Activated CD4-positive, alpha-beta T cell treated with anti-CD3 and anti-CD28 coated beads for 36 hours (primary cell): ENCODE results near the gene PPFIA1. TPM values are rescaled to one million over a fixed set of nuclear protein-coding genes. Genes with fewer than 3 reads are reported as not detected.
A peak's percentile ranks its signal among the peaks of the same experiment; 100 is the strongest.

ENCODE experiments used
- ATAC-seq: fragments of 200-7000 bp; cut with Tn5 transposase; one replicate; pipeline ENCODE4 v1.10.0; 2021; ENCODE audit warnings: mild to moderate bottlenecking, moderate library complexity
- CTCF ChIA-PET: fragments of 350-600 bp; sonication (Branson Sonifier 250); formaldehyde crosslinking; loops from one replicate; lab custom pipeline; 2021; ENCODE audit warnings: antibody characterized with exemption; lab: Charles Lee
- POLR2A ChIA-PET: fragments of 350-600 bp; sonication (Branson Sonifier 250); formaldehyde crosslinking; loops from one replicate; lab custom pipeline; 2021; ENCODE audit warnings: antibody characterized with exemption, inconsistent platforms; lab: Charles Lee
- DNase-seq: peaks from one replicate; pipeline ENCODE4 v3.0.0-alpha.2; 2020
- H3K27ac Mint-ChIP-seq: one replicate; pipeline ENCODE4 v1.8.0; 2021; ENCODE audit warnings: mixed read lengths
- H3K27me3 Mint-ChIP-seq: one replicate; pipeline ENCODE4 v1.8.0; 2021; ENCODE audit warnings: mixed read lengths
- H3K36me3 Mint-ChIP-seq: one replicate; pipeline ENCODE4 v1.8.0; 2021; ENCODE audit warnings: low read depth, mixed read lengths
- H3K4me1 Mint-ChIP-seq: one replicate; pipeline ENCODE4 v1.8.0; 2021; ENCODE audit warnings: mixed read lengths
- H3K4me3 Mint-ChIP-seq: one replicate; pipeline ENCODE4 v1.8.0; 2021; ENCODE audit warnings: mild to moderate bottlenecking, moderate library complexity, mixed read lengths
- H3K9me3 Mint-ChIP-seq: one replicate; pipeline ENCODE4 v1.8.0; 2021; ENCODE audit warnings: low read depth, mixed read lengths
- intact Hi-C, 2 experiments: fragments of 100-400 bp; cut with DNase I in 1 of 2; cut with micrococcal nuclease in 1 of 2; formaldehyde crosslinking; loops; one replicate each; pipeline versions ENCODE4 v1.14.2 to v1.15.1; 2022 to 2024; cut with DNase I, micrococcal nuclease
- total RNA-seq, 2 experiments: library from RNA; stranded (reverse); gene quantifications; one replicate each; pipeline ENCODE4 v1.2.3, GENCODE V29; 2021

The PPFIA1 gene
- total RNA-seq, 2 experiments from 2014 or later: 26.5 to 40.5 TPM

DNA sequence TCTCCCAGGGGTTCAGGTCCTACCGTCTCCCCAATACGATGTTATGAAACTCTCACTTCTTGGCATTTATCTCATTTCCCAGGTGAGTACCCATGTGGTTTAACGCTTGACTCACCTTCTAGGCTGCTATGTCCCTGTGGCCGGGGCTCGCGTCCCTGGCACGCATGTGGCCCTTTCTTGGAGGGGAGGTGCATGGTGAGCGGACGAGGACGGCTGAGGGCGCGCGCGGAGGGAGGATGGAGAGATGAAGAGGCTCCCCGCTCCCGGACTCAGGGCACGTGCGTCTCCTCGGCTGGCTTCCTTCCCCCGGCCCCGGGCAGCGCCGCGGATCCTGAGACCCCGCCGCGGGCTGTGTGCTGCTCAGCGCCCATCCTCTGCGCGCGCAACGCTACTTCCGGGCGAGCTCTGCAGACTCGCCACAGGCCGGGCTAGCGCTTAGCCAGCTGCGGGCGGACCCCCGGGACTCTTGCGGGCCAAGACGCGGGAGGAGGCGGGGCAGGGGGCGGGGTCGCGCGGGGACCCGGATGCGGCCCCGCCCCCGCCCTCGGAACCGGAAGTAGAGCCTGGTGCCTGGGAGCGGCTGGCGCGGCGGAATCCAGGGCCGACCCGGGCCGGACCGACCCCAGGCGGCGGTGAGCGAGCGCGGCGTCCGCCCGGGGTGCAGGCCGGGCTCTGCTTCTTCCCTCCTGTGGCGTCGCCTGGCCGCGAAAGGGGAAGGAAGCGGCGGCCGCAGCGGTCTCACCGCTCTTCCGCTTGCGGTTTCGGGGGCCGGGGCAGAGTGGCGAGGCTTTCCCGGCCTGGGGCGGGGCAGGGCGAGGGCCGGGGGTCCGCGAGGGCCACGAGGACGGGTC, 127.7 kb downstream of the PPFIA1 start, which contains the start of gene CTTN:
TSS of gene CTTN (plus strand) at position 547 of the 851 bp plus-strand sequence. CDS start 8,769 bp downstream, outside the sequence.
- Mint-ChIP-seq H3K4me1 (peaks cover 30% of the 10 kb centered on the region), H3K9me3 (no peaks in the 10 kb centered on the region), H3K27ac (peak within 1 kb of the TSS; percentile 89), H3K27me3 (peaks cover 20% of the 10 kb centered on the region), H3K4me3 (peak within 1 kb of the TSS; percentile 88), H3K36me3 (peaks cover 17% of the 10 kb centered on the region)
- ATAC-seq: peak; percentile 71
- intact Hi-C loops: loop anchor here (1.0 to 10.0 kb wide), 7 partner anchors 33 to 1389 kb away; partner anchors contain the start of genes FADD (in 1 of the 2), LTO1 (in 1 of the 2), NADSYN1 (in 1 of the 2) and PPFIA1 (in 1 of the 2)
- ChIA-PET POLR2A (no interaction called here), CTCF (no interaction called here)
- DNase-seq: peak; percentile 84

GRCh38 chr11:70398834-70399680, 128.6 kb downstream of the PPFIA1 start:
- intact Hi-C loops: loop anchor here (1.0 to 10.0 kb wide), 7 partner anchors 34 to 1388 kb away; partner anchors contain the start of genes FADD (in 1 of the 2), LTO1 (in 1 of the 2), NADSYN1 (in 1 of the 2) and PPFIA1 (in 1 of the 2)
- H3K4me1 Mint-ChIP-seq: peaks cover 30% of the 10 kb centered on the region
- peak overlapping the region; percentile 42 for H3K27ac Mint-ChIP-seq
- DNase-seq (peak; percentile 41), ATAC-seq (no peak)
- CTCF ChIA-PET: interaction anchor here (0.6 to 0.7 kb wide), 2 partner anchors 41 to 1047 kb away, joined by 3 read pairs; no protein-coding TSS in a partner anchor
- peaks cover 13% of the 10 kb centered on the region for H3K36me3 Mint-ChIP-seq
- no peaks in the 10 kb centered on the region for H3K9me3 Mint-ChIP-seq
- POLR2A ChIA-PET: no interaction called here
- peak overlapping the region; percentile 88 for H3K4me3 Mint-ChIP-seq
- H3K27me3 Mint-ChIP-seq: peaks cover 15% of the 10 kb centered on the region

DNA sequence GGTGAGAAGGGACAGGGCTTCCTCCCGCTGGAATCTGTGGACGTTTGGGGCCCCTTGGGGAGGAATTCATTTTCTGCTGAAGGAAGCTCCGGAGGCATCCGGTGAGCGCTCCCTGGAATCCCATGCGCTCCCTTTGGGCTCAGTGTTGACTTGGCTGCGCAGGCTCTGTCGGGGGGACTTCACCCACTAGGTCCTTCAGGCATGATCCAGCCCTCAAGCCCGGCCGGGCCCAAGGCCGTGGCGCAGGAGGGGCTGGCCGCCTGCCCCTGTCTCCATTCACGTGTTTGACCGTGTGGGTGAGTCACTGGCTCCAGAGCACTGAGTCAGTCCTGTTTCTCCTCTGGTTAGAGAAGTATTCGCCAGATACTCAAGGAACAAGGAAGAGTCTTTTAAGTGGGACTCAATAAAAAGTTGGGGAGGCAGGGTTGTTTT, 129.2 kb downstream of the PPFIA1 start:
- Mint-ChIP-seq H3K36me3 (peaks cover 13% of the 10 kb centered on the region), H3K9me3 (no peaks in the 10 kb centered on the region), H3K4me3 (peak overlapping the region; percentile 88), H3K27ac (no peak overlapping the region), H3K27me3 (peaks cover 15% of the 10 kb centered on the region), H3K4me1 (peaks cover 30% of the 10 kb centered on the region)
- intact Hi-C loops: loop anchor here (2.0 to 10.0 kb wide), 3 partner anchors 35 to 1387 kb away; partner anchors contain the start of gene NADSYN1 (in 1 of the 2)
- ChIA-PET POLR2A (no interaction called here), CTCF (interaction anchor here (0.6 kb wide), 1 partner anchor 1046 kb away, joined by 3 read pairs; no protein-coding TSS in a partner anchor)
- ATAC-seq (no peak), DNase-seq (peak; percentile 22)

DNA sequence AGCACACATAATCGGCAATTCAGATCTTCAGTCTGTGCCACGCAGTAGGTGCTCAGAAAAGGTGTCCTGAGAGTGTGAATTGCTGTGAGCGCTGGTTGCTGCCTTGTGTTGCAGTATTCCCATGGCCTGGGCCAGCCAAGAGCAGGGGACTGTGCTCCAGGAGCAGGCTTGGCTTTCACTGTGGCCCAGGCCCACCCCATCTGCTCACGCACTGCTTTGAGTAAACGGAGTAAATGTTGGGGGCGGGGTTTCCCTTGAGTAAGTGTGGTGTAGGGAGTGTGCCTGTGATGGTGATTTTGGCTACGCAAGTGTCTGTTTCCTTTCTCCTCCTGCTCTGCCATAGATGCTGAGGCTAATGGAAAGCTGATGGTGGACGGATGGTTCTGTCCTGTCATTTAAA, 130.2 kb downstream of the PPFIA1 start:
- Mint-ChIP-seq H3K4me1 (peaks cover 30% of the 10 kb centered on the region), H3K9me3 (no peaks in the 10 kb centered on the region), H3K27ac (no peak overlapping the region), H3K27me3 (peaks cover 15% of the 10 kb centered on the region), H3K36me3 (peaks cover 10% of the 10 kb centered on the region), H3K4me3 (no peak overlapping the region)
- DNase-seq (peak; percentile 29), ATAC-seq (no peak)
- POLR2A ChIA-PET: interaction anchor here (0.6 kb wide), 1 partner anchor 88 kb away, joined by 3 read pairs; no protein-coding TSS in a partner anchor
- CTCF ChIA-PET: interaction anchor here (0.5 to 0.6 kb wide), 2 partner anchors 243 to 482 kb away, joined by 3 read pairs; no protein-coding TSS in a partner anchor
- intact Hi-C loops: no loop called here

GRCh38 chr11:70402016-70402415, 131.5 kb downstream of the PPFIA1 start:
- DNase-seq (no peak), ATAC-seq (no peak)
- H3K27ac Mint-ChIP-seq: no peak overlapping the region
- H3K36me3 Mint-ChIP-seq: peaks cover 9% of the 10 kb centered on the region
- ChIA-PET CTCF (no interaction called here), POLR2A (no interaction called here)
- H3K4me3 Mint-ChIP-seq: no peak overlapping the region
- H3K27me3 Mint-ChIP-seq: peaks cover 12% of the 10 kb centered on the region
- H3K4me1 Mint-ChIP-seq: peaks cover 30% of the 10 kb centered on the region
- intact Hi-C loops: loop anchor here in 1 of 2 experiments (1.0 kb wide), 1 partner anchor 198 kb away; no protein-coding TSS in a partner anchor
- no peaks in the 10 kb centered on the region for H3K9me3 Mint-ChIP-seq

DNA sequence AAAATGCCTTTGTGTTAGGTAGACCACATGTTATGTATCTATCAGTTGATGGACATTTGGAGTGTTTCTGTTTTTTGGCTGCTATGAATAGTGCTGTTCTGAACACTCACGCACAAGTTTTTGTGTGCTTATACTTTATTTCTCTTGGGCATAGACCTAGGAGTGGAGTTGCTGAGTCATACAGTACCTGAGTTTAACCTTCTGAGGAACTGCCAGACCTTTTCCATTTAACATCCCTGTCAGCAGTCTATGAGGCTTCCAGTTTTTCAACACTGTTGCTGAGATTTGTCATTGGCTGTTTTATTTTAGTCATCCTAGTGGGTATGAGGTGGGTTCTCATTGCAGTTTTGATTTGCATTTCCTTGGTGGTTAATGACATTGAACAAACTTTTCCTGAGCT, 132.2 kb downstream of the PPFIA1 start:
- intact Hi-C loops: loop anchor here in 1 of 2 experiments (1.0 kb wide), 1 partner anchor 198 kb away; no protein-coding TSS in a partner anchor
- Mint-ChIP-seq H3K27me3 (peaks cover 8% of the 10 kb centered on the region), H3K36me3 (peaks cover 11% of the 10 kb centered on the region), H3K9me3 (no peaks in the 10 kb centered on the region), H3K4me1 (peaks cover 24% of the 10 kb centered on the region), H3K4me3 (no peak overlapping the region), H3K27ac (no peak overlapping the region)
- ATAC-seq (peak; percentile 60), DNase-seq (no peak)
- ChIA-PET POLR2A (no interaction called here), CTCF (no interaction called here)

DNA sequence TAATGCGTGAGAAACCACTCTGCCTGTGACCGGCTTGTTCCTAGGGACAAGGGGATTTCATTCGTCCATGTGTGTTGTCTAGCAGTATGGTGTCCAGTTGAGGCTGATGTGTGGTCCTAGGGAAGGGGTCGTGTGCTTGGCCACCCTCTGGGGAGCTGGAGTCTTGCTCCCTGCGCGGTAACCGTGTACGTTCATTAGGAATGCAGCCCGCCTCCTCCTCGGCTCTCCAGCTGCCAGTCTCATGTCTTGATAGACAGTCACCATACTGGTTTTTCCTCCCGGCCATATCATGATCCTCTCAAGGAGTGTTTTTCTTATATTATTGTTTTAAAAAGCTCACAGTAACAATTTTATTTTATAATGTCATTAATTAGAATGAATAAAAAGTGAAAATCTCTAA, 133.8 kb downstream of the PPFIA1 start:
- Mint-ChIP-seq H3K27me3 (peaks cover 6% of the 10 kb centered on the region), H3K9me3 (no peaks in the 10 kb centered on the region), H3K27ac (no peak overlapping the region), H3K4me1 (peaks cover 19% of the 10 kb centered on the region), H3K4me3 (no peak overlapping the region), H3K36me3 (peaks cover 12% of the 10 kb centered on the region)
- ATAC-seq: no peak
- no peak for DNase-seq
- intact Hi-C loops: no loop called here
- ChIA-PET POLR2A (no interaction called here), CTCF (interaction anchor here (0.6 kb wide), 1 partner anchor 178 kb away, joined by 3 read pairs; no protein-coding TSS in a partner anchor)

DNA sequence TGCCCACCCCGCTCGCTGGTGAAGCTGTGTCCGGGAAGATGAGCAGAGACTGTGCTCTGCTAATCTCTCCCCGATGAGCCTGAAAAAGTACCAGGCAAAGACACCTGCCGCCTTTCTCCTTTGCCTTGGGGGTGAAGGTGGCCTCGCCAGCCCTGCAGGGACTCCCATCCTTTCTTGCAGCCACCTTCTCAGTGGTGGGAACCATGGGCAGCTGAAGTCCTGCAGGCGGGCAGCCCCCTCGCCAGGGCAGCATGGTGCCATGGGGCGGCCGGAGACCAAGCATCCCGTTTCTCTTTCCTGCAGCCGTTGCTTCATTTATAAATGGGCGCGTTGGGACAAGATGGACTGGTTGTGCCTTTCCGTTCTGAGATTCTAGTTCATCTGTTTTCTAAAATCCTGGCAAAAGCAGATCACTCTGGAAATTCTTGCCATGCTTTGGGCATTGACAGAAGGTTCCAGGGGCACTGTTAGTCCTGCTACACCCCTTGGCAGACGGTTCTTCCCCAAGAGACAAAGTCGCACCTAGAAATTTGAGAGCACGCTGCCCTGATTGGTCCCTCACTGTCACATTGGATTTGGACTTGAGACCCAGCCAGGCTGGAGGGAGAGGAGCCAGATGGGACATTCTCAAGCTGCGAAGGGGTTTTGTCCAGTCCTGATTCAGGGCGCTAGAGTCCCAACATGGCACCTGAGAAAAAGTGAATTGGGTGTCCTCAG, 135.3 kb downstream of the PPFIA1 start:
- intact Hi-C loops: no loop called here
- Mint-ChIP-seq H3K9me3 (no peaks in the 10 kb centered on the region), H3K36me3 (peaks cover 25% of the 10 kb centered on the region), H3K27ac (no peak overlapping the region), H3K27me3 (peaks cover 2% of the 10 kb centered on the region), H3K4me1 (peaks cover 8% of the 10 kb centered on the region), H3K4me3 (no peak overlapping the region)
- ATAC-seq (no peak), DNase-seq (no peak)
- ChIA-PET POLR2A (no interaction called here), CTCF (no interaction called here)

DNA sequence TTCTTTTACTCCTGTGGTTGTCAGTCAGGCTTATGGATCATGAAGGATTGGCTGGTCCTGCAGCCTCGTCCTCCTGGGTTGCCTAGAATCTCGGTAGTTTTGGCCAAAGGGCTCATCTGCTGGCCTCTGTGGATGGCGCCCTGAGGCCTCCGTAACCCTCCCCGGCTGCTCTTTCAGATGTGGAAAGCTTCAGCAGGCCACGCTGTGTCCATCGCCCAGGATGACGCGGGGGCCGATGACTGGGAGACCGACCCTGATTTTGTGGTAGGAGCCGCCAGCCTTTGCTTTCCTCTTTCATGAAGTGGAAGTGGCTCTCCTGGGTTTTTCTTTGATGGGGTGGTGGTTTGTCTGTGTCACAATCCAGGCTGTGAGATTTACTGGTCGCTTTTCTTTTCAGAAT, 136.6 kb downstream of the PPFIA1 start:
- H3K4me3 Mint-ChIP-seq: no peak overlapping the region
- no peak overlapping the region for H3K27ac Mint-ChIP-seq
- H3K36me3 Mint-ChIP-seq: peaks cover 34% of the 10 kb centered on the region
- ChIA-PET CTCF (no interaction called here), POLR2A (no interaction called here)
- ATAC-seq (no peak), DNase-seq (no peak)
- H3K27me3 Mint-ChIP-seq: peaks cover 2% of the 10 kb centered on the region
- peaks cover 8% of the 10 kb centered on the region for H3K4me1 Mint-ChIP-seq
- intact Hi-C loops: no loop called here
- no peaks in the 10 kb centered on the region for H3K9me3 Mint-ChIP-seq

GRCh38 chr11:70407814-70408213, 137.3 kb downstream of the PPFIA1 start:
- CTCF ChIA-PET: no interaction called here
- intact Hi-C loops: no loop called here
- Mint-ChIP-seq H3K27ac (no peak overlapping the region), H3K9me3 (no peaks in the 10 kb centered on the region), H3K4me1 (peaks cover 2% of the 10 kb centered on the region), H3K27me3 (no peaks in the 10 kb centered on the region), H3K4me3 (no peak overlapping the region), H3K36me3 (peaks cover 39% of the 10 kb centered on the region)
- DNase-seq (no peak), ATAC-seq (no peak)
- POLR2A ChIA-PET: no interaction called here
